H1 (cell line): ENCODE data around the gene TOMM22. TPM values are rescaled to one million over a fixed set of nuclear protein-coding genes. Genes with fewer than 3 reads are reported as not detected.

Experiments used
- CTCF ChIA-PET: fragments of 300-600 bp; sonication (Branson Sonifier 250); formaldehyde crosslinking; loops from one replicate; lab custom pipeline; 2021; ENCODE audit not compliant: partially characterized antibody; lab: Charles Lee
- POLR2A ChIA-PET: fragments of 300-600 bp; sonication (Branson Sonifier 250); formaldehyde crosslinking; loops from one replicate; lab custom pipeline; 2021; ENCODE audit warnings: inconsistent platforms; ENCODE audit not compliant: partially characterized antibody; lab: Charles Lee
- DNase-seq, 2 experiments: peaks; one replicate each; pipeline versions ENCODE4 v3.0.0 to v3.0.0-alpha.2; 2010 to 2022; ENCODE audit warnings: low spot score in 2 of 2, low read depth in 1 of 2, mixed read lengths in 1 of 2
- FAIRE-seq: peaks from 2 replicates; lab custom pipeline; 2011; peaks lifted over from hg19 to GRCh38; lab: Jason Lieb, UNC
- H2AFZ ChIP-seq: 2 replicates; pipeline ENCODE4 v1.8.1; 2012; ENCODE audit warnings: low read length, inconsistent platforms
- H2AK5ac ChIP-seq: 2 replicates; pipeline ENCODE4 v1.6.1; 2013; ENCODE audit warnings: low read depth, low read length
- H2BK120ac ChIP-seq: replicated peaks from 2 replicates; pipeline ENCODE3; 2013; ENCODE audit warnings: low read depth, low read length, inconsistent platforms
- H2BK12ac ChIP-seq: 2 replicates; pipeline ENCODE4 v1.6.1; 2013; ENCODE audit warnings: low read depth, low read length
- H2BK15ac ChIP-seq: 2 replicates; pipeline ENCODE4 v1.6.1; 2013; ENCODE audit warnings: low read length
- H2BK20ac ChIP-seq: 2 replicates; pipeline ENCODE4 v1.6.1; 2013; ENCODE audit warnings: low read length
- H2BK5ac ChIP-seq: 2 replicates; pipeline ENCODE4 v1.6.1; 2013; ENCODE audit warnings: low read depth, low read length
- H3K14ac ChIP-seq: 2 replicates; pipeline ENCODE4 v1.6.1; 2013; ENCODE audit warnings: inconsistent platforms; ENCODE audit not compliant: insufficient read length
- H3K18ac ChIP-seq: 2 replicates; pipeline ENCODE4 v1.6.1; 2013; ENCODE audit warnings: low read length; ENCODE audit errors: extremely low read depth
- H3K23ac ChIP-seq: 2 replicates; pipeline ENCODE4 v1.6.1; 2013; ENCODE audit warnings: inconsistent platforms; ENCODE audit not compliant: insufficient read length
- H3K23me2 ChIP-seq: 2 replicates; pipeline ENCODE4 v1.6.1; 2013; ENCODE audit warnings: low read depth, low read length
- H3K27ac ChIP-seq: 2 replicates; pipeline ENCODE4 v1.6.1; 2011; ENCODE audit warnings: low read depth, low read length, inconsistent platforms
- H3K27me3 ChIP-seq, 4 experiments: replicated peaks in 1 of 4; 1 replicate in 1 of 4; 2 replicates in 3 of 4; pipeline versions ENCODE4 v1.6.1 to v1.8.1; 2011 to 2013; ENCODE audit warnings: low read length in 3 of 4, mild to moderate bottlenecking in 3 of 4, inconsistent platforms in 2 of 4, mixed read lengths in 2 of 4, moderate library complexity in 1 of 4; ENCODE audit not compliant: control insufficient read depth in 3 of 4, insufficient read depth in 3 of 4; ENCODE audit errors: extremely low read depth in 1 of 4
- H3K36me3 ChIP-seq, 4 experiments: 2 replicates each; pipeline versions ENCODE4 v1.6.1 to v1.8.1; 2011 to 2013; ENCODE audit warnings: mild to moderate bottlenecking in 4 of 4, low read length in 3 of 4, moderate library complexity in 2 of 4, control low read depth in 1 of 4, inconsistent platforms in 1 of 4; ENCODE audit not compliant: insufficient read depth in 4 of 4, control insufficient read depth in 2 of 4
- H3K4ac ChIP-seq: replicated peaks from 2 replicates; pipeline ENCODE3; 2013; ENCODE audit warnings: low read length, low read depth, mixed read lengths, inconsistent platforms; ENCODE audit not compliant: insufficient read length
- H3K4me1 ChIP-seq, 4 experiments: replicated peaks in 1 of 4; 1 replicate in 1 of 4; 2 replicates in 3 of 4; pipeline versions ENCODE4 v1.6.1 to v1.8.1; 2011 to 2013; ENCODE audit warnings: low read length in 3 of 4, inconsistent platforms in 2 of 4, mixed read lengths in 1 of 4; ENCODE audit not compliant: insufficient read depth in 4 of 4, control insufficient read depth in 3 of 4
- H3K4me2 ChIP-seq, 2 experiments: 2 replicates each; pipeline versions ENCODE4 v1.6.1 to v1.8.1; 2011 to 2013; ENCODE audit warnings: low read depth in 2 of 2, low read length in 2 of 2, control low read depth in 1 of 2, inconsistent platforms in 1 of 2, mild to moderate bottlenecking in 1 of 2; ENCODE audit not compliant: insufficient read depth in 1 of 2
- H3K4me3 ChIP-seq, 4 experiments: fragments of 200-600, 300-600 bp in 1 of 4; sonication (generic), shearing (Covaris generic), sonication (Bioruptor Twin) in 1 of 4; 2 replicates each; pipeline versions ENCODE4 v1.5.1 to v1.8.1; 2011 to 2016; ENCODE audit warnings: low read length in 4 of 4, low read depth in 3 of 4, control low read depth in 2 of 4, inconsistent platforms in 2 of 4, mild to moderate bottlenecking in 2 of 4, mixed read lengths in 1 of 4, moderate library complexity in 1 of 4; ENCODE audit not compliant: insufficient read depth in 2 of 4; ENCODE audit errors: extremely low read depth in 1 of 4
- H3K56ac ChIP-seq: replicated peaks from 2 replicates; pipeline ENCODE3; 2013; ENCODE audit warnings: low read depth, mild to moderate bottlenecking, mixed read lengths, low read length, inconsistent platforms; ENCODE audit not compliant: insufficient read length
- H3K79me1 ChIP-seq: 2 replicates; pipeline ENCODE4 v1.6.1; 2013; ENCODE audit warnings: low read depth, low read length, control low read depth
- H3K79me2 ChIP-seq, 2 experiments: 2 replicates each; pipeline versions ENCODE4 v1.6.1 to v1.8.1; 2012 to 2013; ENCODE audit warnings: low read length in 2 of 2, mild to moderate bottlenecking in 2 of 2, inconsistent platforms in 1 of 2; ENCODE audit not compliant: insufficient read depth in 2 of 2, control insufficient read depth in 1 of 2
- H3K9ac ChIP-seq, 4 experiments: replicated peaks in 1 of 4; 1 replicate in 1 of 4; 2 replicates in 3 of 4; pipeline versions ENCODE4 v1.6.1 to v1.8.1; 2011 to 2013; ENCODE audit warnings: low read depth in 3 of 4, low read length in 3 of 4, control low read depth in 2 of 4, mild to moderate bottlenecking in 2 of 4, moderate library complexity in 2 of 4, inconsistent platforms in 1 of 4; ENCODE audit errors: extremely low read depth in 1 of 4
- H3K9me3 ChIP-seq, 2 experiments: 2 replicates each; pipeline versions ENCODE4 v1.6.1 to v1.8.1; 2012 to 2013; ENCODE audit warnings: mild to moderate bottlenecking in 2 of 2, moderate library complexity in 2 of 2, control low read depth in 1 of 2, inconsistent platforms in 1 of 2, low read depth in 1 of 2, low read length in 1 of 2, mixed read lengths in 1 of 2; ENCODE audit not compliant: insufficient read depth in 2 of 2
- H4K20me1 ChIP-seq, 2 experiments: replicated peaks in 1 of 2; 2 replicates each; pipeline versions ENCODE3 to v1.8.1; 2011 to 2013; ENCODE audit warnings: inconsistent platforms in 2 of 2, low read length in 2 of 2, mild to moderate bottlenecking in 1 of 2; ENCODE audit not compliant: insufficient read depth in 2 of 2, control insufficient read depth in 1 of 2
- H4K5ac ChIP-seq: 2 replicates; pipeline ENCODE4 v1.6.1; 2013; ENCODE audit warnings: low read length, low read depth, mixed read lengths, inconsistent platforms; ENCODE audit not compliant: insufficient read length
- H4K8ac ChIP-seq: 2 replicates; pipeline ENCODE4 v1.8.0; 2013; ENCODE audit warnings: mild to moderate bottlenecking, moderate library complexity, low read length, inconsistent platforms; ENCODE audit not compliant: insufficient read depth; ENCODE audit errors: extremely low read depth
- H4K91ac ChIP-seq: replicated peaks from 2 replicates; pipeline ENCODE3; 2013; ENCODE audit warnings: low read length, mixed read lengths, inconsistent platforms; ENCODE audit not compliant: insufficient read length
- ATF2 ChIP-seq: IDR thresholded peaks from 2 replicates; pipeline ENCODE4 v1.6.1; 2012; ENCODE audit warnings: low read length, inconsistent platforms
- CHD1 ChIP-seq: IDR thresholded peaks from 2 replicates; pipeline ENCODE4 v1.6.1; 2012; ENCODE audit warnings: low read depth, low read length, improper control_type of control experiment
- CHD2 ChIP-seq: IDR thresholded peaks from 2 replicates; pipeline ENCODE4 v1.6.1; 2012; ENCODE audit warnings: low read length, improper control_type of control experiment
- EGR1 ChIP-seq: IDR thresholded peaks from 2 replicates; pipeline ENCODE4 v1.6.1; 2011; ENCODE audit warnings: low read depth, low read length, borderline replicate concordance
- EP300 ChIP-seq, 2 experiments: IDR thresholded peaks; 1 replicate in 1 of 2; 2 replicates in 1 of 2; pipeline ENCODE4 v1.6.1; 2011 to 2012; ENCODE audit warnings: low read depth in 2 of 2, low read length in 2 of 2, mild to moderate bottlenecking in 2 of 2, borderline replicate concordance in 1 of 2, inconsistent platforms in 1 of 2, moderate library complexity in 1 of 2
- EZH2 ChIP-seq: fragments of 200-600 bp; sonication (generic); IDR thresholded peaks from 2 replicates; pipeline ENCODE4 v1.7.1; 2012; ENCODE audit warnings: low read depth, mild to moderate bottlenecking, moderate library complexity, low read length, inconsistent platforms; ENCODE audit not compliant: severe bottlenecking
- POLR2AphosphoS5 ChIP-seq: IDR thresholded peaks from 2 replicates; pipeline ENCODE4 v1.6.1; 2011; ENCODE audit warnings: low read depth, low read length
- RNF2 ChIP-seq: fragments of 200-900, 300-1000 bp; sonication (generic); IDR thresholded peaks from 2 replicates; pipeline ENCODE4 v1.7.1; 2016; ENCODE audit warnings: borderline replicate concordance, low read depth, mild to moderate bottlenecking, antibody characterized with exemption, low read length; ENCODE audit not compliant: poor library complexity, severe bottlenecking; ENCODE audit errors: missing control alignments
- SP4 ChIP-seq: IDR thresholded peaks from 2 replicates; pipeline ENCODE4 v1.6.1; 2012; ENCODE audit warnings: low read length, inconsistent platforms
- TAF1 ChIP-seq: IDR thresholded peaks from 2 replicates; pipeline ENCODE4 v1.6.1; 2011; ENCODE audit warnings: mild to moderate bottlenecking, low read depth, low read length
- TCF12 ChIP-seq: IDR thresholded peaks from 2 replicates; pipeline ENCODE4 v1.6.1; 2011; ENCODE audit warnings: low read depth, mild to moderate bottlenecking, low read length
- ZNF274 ChIP-seq: IDR thresholded peaks from 2 replicates; pipeline ENCODE4 v1.7.0; 2012; ENCODE audit warnings: low read length, borderline replicate concordance; ENCODE audit errors: extremely low read depth
- WGBS, 2 experiments: shearing (Covaris generic) in 1 of 2; methylation state at CpG; one replicate each; pipeline versions ENCODE4 v1.1.6 to v1.1.7; 2013 to 2015; ENCODE audit warnings: low lambda C conversion rate in 2 of 2, mixed read lengths in 2 of 2, inconsistent platforms in 1 of 2, low coverage in 1 of 2, missing lambda C conversion rate in 1 of 2; ENCODE audit not compliant: insufficient replicate concordance in 2 of 2, insufficient coverage in 1 of 2, insufficient read length in 1 of 2; ENCODE audit errors: extremely low coverage in 1 of 2, missing lambda C conversion rate in 1 of 2; 5-methylcytosine and 5-hydroxymethylcytosine counted together
- polyA plus RNA-seq, 7 experiments: library from polyadenylated mRNA; depleted of rRNA in 3 of 7; stranded (reverse) in 5 of 7; unstranded in 2 of 7; fragments of >200 nt in 5 of 7; fragments of 200-250 nt in 2 of 7; gene quantifications; 1 replicate in 5 of 7; 2 replicates in 1 of 7; 4 replicates in 1 of 7; pipeline versions ENCODE4 v1.2.1 to v1.2.3, GENCODE V29; 2011 to 2013; ENCODE audit warnings: missing spikeins in 2 of 7, mixed read lengths in 2 of 7
- total RNA-seq: library from RNA; stranded (reverse); fragmentation: NEBNext Ultra II Directional; extraction: Animal tissue kit (Norgen Biotek cat#: 25700); gene quantifications from 2 replicates; pipeline ENCODE4 v1.2.1, GENCODE V29; 2021

The TOMM22 gene
- total and polyA plus RNA-seq, 2 of the 8 experiments (the other 6 are each of a cell fraction or from before 2014, with no cell fraction given): 84.0 to 125 TPM

GRCh38 chr22:38674888-38675287, 6.9 kb upstream of the TOMM22 start:
- H3K18ac ChIP-seq: no peak overlapping the region
- H3K9ac ChIP-seq: no peak overlapping the region
- H2AFZ ChIP-seq: no peak overlapping the region
- 95% methylated on average over 5 of the region's 5 CpGs; no CpG with 5 or more reads in 1 of the 2 experiments for WGBS, 2 experiments
- no peak overlapping the region for H2AK5ac ChIP-seq
- CTCF ChIA-PET: interaction anchor here (0.9 kb wide), 1 partner anchor 8 kb away, joined by 3 read pairs; no protein-coding TSS in a partner anchor
- H2BK5ac ChIP-seq: no peak overlapping the region
- FAIRE-seq: no peak
- no peaks in the 10 kb centered on the region for H3K4me1 ChIP-seq
- no peak overlapping the region for H3K14ac ChIP-seq
- H3K27ac ChIP-seq: no peak overlapping the region
- H2BK12ac ChIP-seq: no peak overlapping the region
- DNase-seq: no peak
- H3K23me2 ChIP-seq: no peaks in the 10 kb centered on the region
- H4K20me1 ChIP-seq: peaks cover 0 to 2% of the 10 kb centered on the region in 2 experiments
- H3K4me3 ChIP-seq: no peak overlapping the region
- no peak overlapping the region for H2BK120ac ChIP-seq
- H4K91ac ChIP-seq: no peak overlapping the region
- POLR2A ChIA-PET: interaction anchor here (1.3 to 11.1 kb wide), 5 partner anchors 8 to 24 kb away, joined by 3 to 68 read pairs (median 3); partner anchors contain the start of gene TOMM22
- H3K56ac ChIP-seq: no peak overlapping the region
- H3K23ac ChIP-seq: no peak overlapping the region
- H3K9me3 ChIP-seq: no peaks in the 10 kb centered on the region
- no peak overlapping the region for H2BK20ac ChIP-seq
- H4K8ac ChIP-seq: no peak overlapping the region
- no peaks in the 10 kb centered on the region for H3K79me2 ChIP-seq
- no peaks in the 10 kb centered on the region for H3K27me3 ChIP-seq
- H3K4ac ChIP-seq: no peak overlapping the region
- H3K36me3 ChIP-seq: peaks cover 0 to 6% (median 0%) of the 10 kb centered on the region in 4 experiments; a peak in 3 of 8 replicates
- H3K4me2 ChIP-seq: no peak overlapping the region
- no peaks in the 10 kb centered on the region for H3K79me1 ChIP-seq
- no peak overlapping the region for H4K5ac ChIP-seq
- H2BK15ac ChIP-seq: no peak overlapping the region
- TF ChIP-seq SP4: no peak
- no peak for TF ChIP-seq TCF12
- no peak for TF ChIP-seq EZH2
- no peak for TF ChIP-seq RNF2
- no peak for TF ChIP-seq EP300 (IDR thresholded peaks at IDR 0.05; ENCODE audit: borderline replicate concordance in 1 of 2, low read depth in 2 of 2, low read length in 2 of 2)
- no peak for TF ChIP-seq POLR2AphosphoS5
- no peak for TF ChIP-seq CHD1
- no peak for TF ChIP-seq EGR1
- TF ChIP-seq ATF2: no peak
- TF ChIP-seq ZNF274: no peak
- no peak for TF ChIP-seq TAF1
- no peak for TF ChIP-seq CHD2
